ENCODE data around the gene SATB1.

Gene SATB1

GRCh38 chr3:18431266-18431665 is 6.1 kb upstream of the SATB1 start:
- no peak for DNase-seq (ENCODE audit: low read depth)

GRCh38 chr3:18428991-18429745 is 4.0 kb upstream of the SATB1 start:
- no peak for DNase-seq (ENCODE audit: low read depth)

GRCh38 chr3:18428036-18428435 is 2.9 kb upstream of the SATB1 start:
- no peak for DNase-seq (ENCODE audit: low read depth)

DNA sequence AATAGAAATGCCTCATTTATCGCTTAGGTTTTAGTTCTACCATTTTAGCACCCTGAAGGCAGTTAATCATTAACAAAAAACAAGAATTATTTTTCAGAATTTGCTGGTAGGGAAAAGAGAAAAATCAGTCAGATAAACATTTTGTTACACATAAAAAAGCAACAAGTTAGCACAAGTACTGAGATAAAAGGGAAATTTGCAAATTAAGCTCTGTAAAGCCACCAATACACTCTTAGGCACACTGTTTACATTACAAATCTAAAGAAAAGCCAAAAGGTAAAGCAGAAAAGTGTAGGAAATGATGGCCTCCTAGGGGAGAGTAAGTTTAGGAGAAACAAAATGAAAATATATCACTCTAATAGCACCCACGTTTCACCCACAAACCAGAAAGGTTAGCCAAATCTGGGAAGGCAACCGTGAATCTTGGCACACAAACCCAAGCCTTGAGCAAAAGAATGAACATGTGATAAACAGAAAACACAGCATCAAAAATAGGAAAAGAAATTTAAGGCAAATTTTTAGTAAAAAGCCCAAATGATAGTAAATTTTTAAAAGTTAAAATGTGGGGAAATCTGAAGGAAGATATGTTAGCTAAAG is 1.6 kb upstream of the SATB1 start:
- no peak for DNase-seq (ENCODE audit: low read depth)

DNA sequence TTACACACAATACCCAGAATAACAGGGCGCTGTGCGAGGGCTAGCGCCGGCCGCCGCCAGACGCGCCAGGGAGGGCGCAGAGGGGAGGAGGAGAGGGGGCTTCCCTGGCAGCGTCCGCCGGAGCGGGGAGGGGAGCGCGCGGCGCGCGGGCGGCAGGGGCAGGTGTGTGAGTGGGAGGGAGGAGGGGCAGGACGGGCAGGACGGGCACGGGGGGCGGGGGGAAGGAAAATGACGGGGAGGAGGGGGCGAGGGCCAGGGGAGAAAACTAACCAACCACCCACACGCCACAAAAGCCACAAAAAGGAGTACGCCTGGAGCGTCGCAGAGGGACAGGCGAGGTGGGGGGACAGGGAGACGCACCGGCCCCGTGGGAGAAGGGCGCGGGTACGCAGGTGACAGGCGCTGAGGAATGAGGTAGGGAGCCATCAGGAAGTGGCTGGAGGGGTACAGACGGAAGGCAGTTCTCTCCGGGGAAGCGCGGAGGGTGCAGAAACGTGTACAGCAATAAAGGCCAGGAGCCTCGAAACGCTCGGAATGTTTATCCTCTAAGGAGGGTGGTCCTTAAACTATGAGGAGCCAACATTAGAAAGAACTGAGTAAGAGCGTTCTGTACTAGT is 610 bp upstream of the SATB1 start:
- DNase-seq (ENCODE audit: low read depth), result no peak

GRCh38 chr3:18424213-18424728 is 868 bp downstream of the SATB1 start:
- no peak for DNase-seq (ENCODE audit: low read depth)

- peak; percentile 66 for DNase-seq (ENCODE audit: low read depth)
Observed at GRCh38 chr3:18423401-18424212, 1.5 kb downstream of the SATB1 start.

- no peak for DNase-seq (ENCODE audit: low read depth)
Observed at GRCh38 chr3:18422972-18423371, 2.2 kb downstream of the SATB1 start.

DNA sequence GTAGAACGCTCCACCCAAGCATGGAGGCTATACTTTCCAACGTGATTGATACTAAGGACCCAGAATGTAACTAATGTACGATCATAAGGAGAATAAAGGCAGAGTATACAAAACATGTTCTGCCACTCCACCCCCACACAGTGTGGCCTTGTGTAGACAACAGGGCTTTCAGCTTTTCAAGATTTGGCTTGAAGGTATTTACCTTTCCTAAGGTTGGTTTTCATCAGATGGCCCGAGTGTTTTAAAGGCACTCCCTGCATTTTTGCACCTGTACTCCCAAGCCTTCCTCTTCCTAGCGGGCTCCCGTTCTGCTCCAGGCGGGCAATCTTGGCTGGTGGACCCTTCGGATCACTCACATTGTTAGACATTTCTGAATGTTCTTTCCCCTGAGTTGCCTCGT is 4.6 kb downstream of the SATB1 start:
- DNase-seq (ENCODE audit: low read depth), result no peak

DNA sequence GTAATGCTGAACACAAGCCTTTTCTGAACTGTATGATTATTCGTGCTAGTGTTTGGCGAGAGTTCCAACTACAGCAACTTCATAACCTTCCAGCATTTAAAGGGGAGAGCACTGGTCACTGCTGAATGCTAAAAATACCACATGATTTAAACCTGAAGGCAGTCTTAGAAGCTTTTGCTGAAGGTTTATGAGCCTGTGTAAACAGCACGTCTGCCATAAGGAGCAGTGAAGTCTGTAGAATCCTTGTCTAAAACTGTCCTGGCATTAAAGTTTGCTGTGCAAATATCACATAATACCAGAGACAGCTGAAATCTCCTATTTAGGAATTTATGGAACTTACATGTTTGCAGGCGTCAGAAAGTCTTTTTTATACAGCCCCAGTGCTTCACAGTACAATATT is 5.9 kb downstream of the SATB1 start:
- DNase-seq (ENCODE audit: low read depth), result no peak

GRCh38 chr3:18417904-18418572 is 7.1 kb downstream of the SATB1 start:
- no peak for DNase-seq (ENCODE audit: low read depth)

GRCh38 chr3:18416332-18416731 is 8.8 kb downstream of the SATB1 start:
- no peak for DNase-seq (ENCODE audit: low read depth)

DNA sequence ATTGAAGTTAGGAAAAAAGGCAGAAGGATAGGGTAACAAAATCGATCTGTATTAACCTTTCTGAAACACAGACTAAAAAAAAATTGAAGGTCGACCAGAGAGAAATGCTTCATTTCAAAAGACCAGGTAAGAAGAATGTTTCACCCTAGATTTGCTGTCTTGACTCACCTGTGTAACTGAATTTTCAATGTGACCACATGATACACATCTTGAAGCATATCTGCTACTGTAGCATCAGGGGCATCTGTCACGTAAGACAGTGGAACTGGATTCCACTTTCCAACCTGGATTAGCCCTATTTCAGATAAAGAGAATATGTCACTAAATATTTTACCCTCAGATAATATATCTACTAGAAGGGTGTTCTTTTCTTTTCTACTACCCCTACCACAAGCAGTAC is 9.3 kb downstream of the SATB1 start:
- no peak for DNase-seq (ENCODE audit: low read depth)

DNA sequence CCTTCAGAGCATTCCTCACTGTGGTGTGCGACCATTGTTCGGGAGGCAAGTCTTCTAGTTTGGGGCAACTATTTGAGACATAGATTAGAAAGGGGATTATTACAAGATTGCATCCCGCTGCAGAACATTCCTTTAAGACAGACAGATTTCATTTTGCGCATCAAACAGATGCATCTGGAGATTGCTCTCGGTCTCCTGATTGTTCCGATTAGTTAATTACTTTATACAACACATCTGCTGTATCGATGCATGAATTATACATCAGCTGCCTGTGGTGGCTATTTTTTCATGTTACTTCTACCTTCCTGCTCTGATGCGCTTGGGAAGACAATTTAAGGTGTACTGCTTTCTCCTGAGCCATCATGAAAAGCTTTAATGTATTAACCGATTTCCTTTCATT is 10.0 kb downstream of the SATB1 start:
- no peak for DNase-seq (ENCODE audit: low read depth)

DNA sequence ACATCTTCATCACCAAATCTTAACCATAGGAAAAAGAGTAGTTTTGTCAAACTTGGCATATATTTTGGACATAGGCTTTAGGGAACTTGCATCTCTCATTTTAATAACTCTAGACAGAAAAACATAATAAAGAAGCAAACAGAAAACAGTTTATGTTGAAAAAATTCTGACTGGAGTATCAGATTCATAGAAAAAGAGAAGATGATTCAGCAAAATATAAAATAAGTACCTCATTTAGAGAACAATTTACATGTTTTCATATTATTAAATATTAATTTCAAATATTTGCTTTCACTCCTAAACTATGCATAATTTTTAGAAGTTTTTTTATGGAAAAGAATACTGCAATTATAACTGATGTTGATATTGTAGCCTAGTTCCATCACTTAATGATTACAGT is 12.5 kb downstream of the SATB1 start:
- no peak for DNase-seq (ENCODE audit: low read depth)

DNA sequence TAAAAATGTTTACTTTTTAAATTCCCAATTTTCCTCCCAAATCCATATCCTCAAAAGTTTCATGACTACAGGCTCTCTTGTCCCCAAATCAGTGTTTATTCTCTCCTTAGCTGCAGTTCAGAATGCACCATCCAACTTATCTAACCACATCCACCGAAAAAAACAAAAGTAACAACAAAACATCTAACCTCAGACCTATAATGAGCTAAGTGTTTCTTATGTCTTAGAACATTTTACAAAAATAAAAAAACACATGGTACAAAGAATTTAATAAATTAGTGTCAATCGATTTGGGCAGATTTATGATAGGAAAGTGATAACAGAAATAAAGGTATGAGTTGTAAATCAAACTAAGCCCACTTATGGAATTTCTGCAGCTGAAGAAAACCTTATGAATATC is 13.6 kb downstream of the SATB1 start:
- no peak for DNase-seq (ENCODE audit: low read depth)

GRCh38 chr3:18410205-18410604 is 14.9 kb downstream of the SATB1 start:
- DNase-seq (ENCODE audit: low read depth), result no peak

DNA sequence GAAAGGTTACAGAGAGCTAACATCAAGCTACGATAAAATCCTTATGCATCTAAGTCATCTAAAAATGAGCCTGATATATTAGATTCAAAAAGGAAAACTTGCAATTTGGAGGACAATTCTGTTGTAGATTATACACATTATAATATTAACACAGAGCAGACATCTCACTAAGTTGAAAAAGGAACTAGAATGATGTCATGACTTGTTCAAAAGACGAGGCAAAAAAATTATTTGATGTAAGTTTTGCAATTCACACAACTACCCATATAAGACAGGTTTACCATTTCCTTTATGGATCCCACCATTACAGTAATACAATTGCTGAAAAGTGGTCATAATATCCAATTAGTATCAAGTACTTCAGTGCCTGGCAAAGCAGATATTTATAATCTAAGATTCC is 15.9 kb downstream of the SATB1 start:
- no peak for DNase-seq (ENCODE audit: low read depth)

DNA sequence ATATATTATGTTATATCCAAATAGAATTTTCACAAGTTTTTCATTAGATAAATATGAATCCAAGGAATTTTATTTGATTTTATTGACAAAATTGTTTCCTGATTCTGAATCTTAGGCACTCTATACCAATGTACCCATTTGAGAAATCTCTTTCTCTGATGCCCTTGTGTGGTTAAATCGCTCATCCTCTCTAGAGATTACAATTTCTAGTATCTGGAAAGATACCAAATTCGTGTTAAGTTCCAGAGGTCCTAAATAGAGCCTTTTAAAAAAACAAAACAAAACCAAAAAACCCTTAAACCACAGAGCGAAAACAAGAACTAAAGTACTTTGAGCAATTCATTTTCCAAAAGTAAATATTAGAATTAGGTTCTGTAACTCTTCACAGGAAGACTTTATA is 20.0 kb downstream of the SATB1 start:
- DNase-seq (ENCODE audit: low read depth), result no peak

DNA sequence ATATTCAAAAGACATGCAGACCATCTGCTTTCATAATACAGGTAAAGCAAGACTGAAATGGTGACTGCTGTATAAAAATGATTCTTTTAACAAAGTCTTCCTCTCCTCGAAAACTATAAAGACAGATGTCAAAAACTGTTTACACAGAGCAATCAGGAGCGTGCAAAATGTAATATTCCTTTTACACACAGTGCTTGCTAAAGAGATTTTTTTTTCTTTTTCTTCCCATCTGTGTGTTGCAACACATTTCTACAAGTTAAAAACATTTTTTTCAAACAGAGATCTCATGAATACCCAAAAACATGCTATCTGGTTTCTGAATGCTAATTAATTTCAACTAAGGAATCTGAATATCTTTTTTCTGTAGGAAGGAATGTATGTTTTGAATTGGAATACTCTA is 22.1 kb downstream of the SATB1 start:
- no peak for DNase-seq (ENCODE audit: low read depth)

DNA sequence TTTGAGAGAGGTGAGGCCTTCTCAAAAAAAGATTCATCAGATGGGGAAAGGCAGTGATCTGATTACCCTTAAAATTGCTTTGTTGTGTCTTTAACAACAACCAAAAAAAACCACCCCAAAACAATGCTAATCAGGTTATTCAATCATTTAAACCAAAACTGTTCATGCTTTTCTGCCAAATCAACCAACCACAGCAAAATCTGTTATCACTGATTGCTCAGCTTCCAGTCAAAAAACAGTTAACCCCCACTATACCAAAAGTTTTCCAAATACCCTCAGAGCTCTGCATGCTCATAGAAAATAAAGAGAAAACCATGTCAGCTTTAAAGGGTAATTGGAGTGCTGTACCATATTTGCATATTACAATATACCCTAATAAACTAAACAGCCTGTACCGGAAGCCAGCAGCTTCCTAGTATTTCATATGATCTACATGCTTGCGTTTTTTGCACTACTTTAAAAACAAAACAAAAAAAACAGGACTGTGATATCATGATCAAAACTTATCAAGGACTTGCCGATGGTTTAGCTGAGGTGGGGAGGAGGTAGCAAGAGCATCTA is 22.8 kb downstream of the SATB1 start:
- no peak for DNase-seq (ENCODE audit: low read depth)

All from iris pigment epithelial cell (primary cell).